Endothelial cell of hepatic sinusoid (primary cell): ENCODE results near the gene UBE2H.

Experiments
- in situ Hi-C: cut with HindIII; loops from 2 replicates; pipeline ENCODE4 v1.10.0; 2017; ENCODE audit warnings: low sequenced_read_pairs

The UBE2H gene

GRCh38 chr7:129950933-129951225 lies 1.9 kb downstream of the UBE2H start:
- in situ Hi-C loops, result no loop called here

GRCh38 chr7:129950191-129950932 lies 2.4 kb downstream of the UBE2H start:
- in situ Hi-C loops, result no loop called here

- in situ Hi-C loops, result loop anchor here (10.0 kb wide), 1 partner anchor 55 kb away; no protein-coding TSS in a partner anchor
Observed at GRCh38 chr7:129949292-129950133, 3.2 kb downstream of the UBE2H start.

- in situ Hi-C loops, result loop anchor here (10.0 kb wide), 1 partner anchor 56 kb away; no protein-coding TSS in a partner anchor
Observed at GRCh38 chr7:129948877-129949291, 3.9 kb downstream of the UBE2H start.

- in situ Hi-C loops, result loop anchor here (10.0 kb wide), 1 partner anchor 56 kb away; no protein-coding TSS in a partner anchor
Observed at GRCh38 chr7:129948338-129948737, 4.4 kb downstream of the UBE2H start.

GRCh38 chr7:129947701-129948100 lies 5.1 kb downstream of the UBE2H start:
- in situ Hi-C loops, result loop anchor here (10.0 kb wide), 1 partner anchor 57 kb away; no protein-coding TSS in a partner anchor

GRCh38 chr7:129947049-129947448 lies 5.7 kb downstream of the UBE2H start:
- in situ Hi-C loops, result loop anchor here (10.0 kb wide), 1 partner anchor 58 kb away; no protein-coding TSS in a partner anchor

- in situ Hi-C loops, result loop anchor here (10.0 kb wide), 1 partner anchor 59 kb away; no protein-coding TSS in a partner anchor
Observed at GRCh38 chr7:129946282-129946681, 6.5 kb downstream of the UBE2H start.

- in situ Hi-C loops, result loop anchor here (10.0 kb wide), 1 partner anchor 61 kb away; no protein-coding TSS in a partner anchor
Observed at GRCh38 chr7:129943352-129943751, 9.4 kb downstream of the UBE2H start.

GRCh38 chr7:129940329-129940728 lies 12.4 kb downstream of the UBE2H start:
- in situ Hi-C loops, result loop anchor here (10.0 kb wide), 1 partner anchor 64 kb away; no protein-coding TSS in a partner anchor

GRCh38 chr7:129939881-129940280 lies 12.9 kb downstream of the UBE2H start:
- in situ Hi-C loops, result loop anchor here (10.0 kb wide), 1 partner anchor 65 kb away; no protein-coding TSS in a partner anchor

- in situ Hi-C loops, result no loop called here
Observed at GRCh38 chr7:129933627-129934026, 19.1 kb downstream of the UBE2H start.

GRCh38 chr7:129926618-129927017 lies 26.1 kb downstream of the UBE2H start:
- in situ Hi-C loops, result no loop called here

- in situ Hi-C loops, result no loop called here
Observed at GRCh38 chr7:129925416-129926002, 27.3 kb downstream of the UBE2H start.

GRCh38 chr7:129924602-129925001 lies 28.2 kb downstream of the UBE2H start:
- in situ Hi-C loops, result no loop called here

GRCh38 chr7:129923709-129924108 lies 29.1 kb downstream of the UBE2H start:
- in situ Hi-C loops, result no loop called here

GRCh38 chr7:129919492-129919891 lies 33.3 kb downstream of the UBE2H start:
- in situ Hi-C loops, result no loop called here

GRCh38 chr7:129918922-129919321 lies 33.8 kb downstream of the UBE2H start:
- in situ Hi-C loops, result no loop called here

GRCh38 chr7:129917934-129918333 lies 34.8 kb downstream of the UBE2H start:
- in situ Hi-C loops, result no loop called here

GRCh38 chr7:129914536-129915272 lies 38.1 kb downstream of the UBE2H start:
- in situ Hi-C loops, result no loop called here
